Panc1 (cell line): ENCODE measurements around the gene PRTFDC1. TPM values are rescaled to one million over a fixed set of nuclear protein-coding genes. Genes with fewer than 3 reads are reported as not detected.

Experiments
- ATAC-seq: fragments of 200-7000 bp; cut with Tn5 transposase; 2 replicates; pipeline ENCODE4 v1.9.1; 2020; ENCODE audit warnings: mild to moderate bottlenecking, moderate library complexity
- BruUV-seq: library from RNA; stranded (reverse); fragments of 400-500 nt; replicated peaks from 2 replicates; lab custom pipeline; 2021; lab: Mats Ljungman, UMichigan
- CTCF ChIA-PET: fragments of 300-600 bp; sonication (Branson Sonifier 250); formaldehyde crosslinking; loops from one replicate; lab custom pipeline; 2022; ENCODE audit warnings: antibody characterized with exemption; lab: Charles Lee
- POLR2A ChIA-PET: fragments of 300-600 bp; sonication (Branson Sonifier 250); formaldehyde crosslinking; loops from one replicate; lab custom pipeline; 2022; ENCODE audit warnings: antibody characterized with exemption; lab: Charles Lee
- DNase-seq: peaks from one replicate; pipeline ENCODE4 v3.0.0-alpha.2; 2010; ENCODE audit warnings: low read depth, low spot score
- H3K27ac ChIP-seq: 2 replicates; pipeline ENCODE4 v1.5.1; 2011; ENCODE audit warnings: mild to moderate bottlenecking, low read length, inconsistent platforms
- H3K27me3 ChIP-seq: fragments of 200-500 bp; sonication (Bioruptor generic); 2 replicates; pipeline ENCODE4 v1.6.0; 2014; ENCODE audit warnings: low read length, inconsistent platforms; ENCODE audit not compliant: control insufficient read depth, insufficient read depth
- H3K36me3 ChIP-seq: fragments of 200-500 bp; sonication (Bioruptor generic); 2 replicates; pipeline ENCODE4 v1.5.1; 2014; ENCODE audit warnings: inconsistent platforms, mild to moderate bottlenecking, low read length, moderate library complexity; ENCODE audit not compliant: control insufficient read depth, insufficient read depth
- H3K4me1 ChIP-seq: 2 replicates; pipeline ENCODE4 v1.5.1; 2011; ENCODE audit warnings: inconsistent platforms, mild to moderate bottlenecking, low read length, moderate library complexity; ENCODE audit not compliant: control insufficient read depth, insufficient read depth
- H3K4me3 ChIP-seq, 2 experiments: 2 replicates each; pipeline ENCODE4 v1.5.1; 2011 to 2012; ENCODE audit warnings: low read depth in 2 of 2, low read length in 2 of 2, mild to moderate bottlenecking in 2 of 2, inconsistent platforms in 1 of 2, moderate library complexity in 1 of 2
- H3K9me3 ChIP-seq: fragments of 200-500 bp; sonication (Bioruptor generic); 2 replicates; pipeline ENCODE4 v1.5.1; 2014; ENCODE audit warnings: low read depth, mild to moderate bottlenecking, inconsistent platforms, low read length, moderate library complexity; ENCODE audit not compliant: control insufficient read depth, insufficient read depth
- CTCF ChIP-seq: fragments of 450-650 bp; IDR thresholded peaks from 2 replicates; pipeline ENCODE4 v1.5.1; 2017; ENCODE audit warnings: mild to moderate bottlenecking
- POLR2AphosphoS5 ChIP-seq: IDR thresholded peaks from 2 replicates; pipeline ENCODE4 v1.6.1; 2012; ENCODE audit warnings: mild to moderate bottlenecking, low read depth, low read length, moderate library complexity
- REST ChIP-seq, 2 experiments: IDR thresholded peaks; 2 replicates each; pipeline ENCODE4 v1.6.1; 2011 to 2012; ENCODE audit warnings: low read depth in 2 of 2, control low read depth in 1 of 2, low read length in 1 of 2, mild to moderate bottlenecking in 1 of 2, moderate library complexity in 1 of 2; ENCODE audit not compliant: insufficient read depth in 1 of 2
- SIN3A ChIP-seq: IDR thresholded peaks from 2 replicates; pipeline ENCODE4 v1.6.1; 2012; ENCODE audit warnings: low read depth, mild to moderate bottlenecking, low read length, moderate library complexity, borderline replicate concordance; ENCODE audit not compliant: insufficient read depth
- TCF7L2 ChIP-seq: IDR thresholded peaks from 2 replicates; pipeline ENCODE4 v1.6.1; 2011; ENCODE audit warnings: mild to moderate bottlenecking, low read depth, low read length, inconsistent platforms
- in situ Hi-C: cut with HindIII; loops from 2 replicates; pipeline ENCODE4 v1.10.0; 2016; ENCODE audit warnings: low sequenced_read_pairs, low pct_unique_long_range_greater_than_20kb
- intact Hi-C: fragments of 100-400 bp; cut with micrococcal nuclease; formaldehyde crosslinking; loops from one replicate; pipeline ENCODE4 v1.10.0; 2022; ENCODE audit not compliant: unreplicated experiment
- total RNA-seq: library from RNA; stranded (reverse); gene quantifications from one replicate; pipeline ENCODE4 v1.2.1, GENCODE V29; 2021; ENCODE audit not compliant: unreplicated experiment

Gene PRTFDC1
- total RNA-seq, 1 experiment from 2014 or later, result 3.0 TPM

GRCh38 chr10:24989867-24990266 is 37.5 kb upstream of the PRTFDC1 start:
- in situ Hi-C loops, result no loop called here
- no peak overlapping the region for H3K4me3 ChIP-seq
- ChIA-PET POLR2A (interaction anchor here (0.7 kb wide), 1 partner anchor 320 kb away, joined by 3 read pairs; no protein-coding TSS in a partner anchor), CTCF (no interaction called here)
- DNase-seq (no peak), ATAC-seq (no peak)
- intact Hi-C loops, result loop anchor here (10.0 kb wide), 1 partner anchor 345 kb away; no protein-coding TSS in a partner anchor
- TF ChIP-seq POLR2AphosphoS5 (no peak), TCF7L2 (no peak), REST (IDR thresholded peaks at IDR 0.05; ENCODE audit: insufficient read depth in 1 of 2, low read depth in 2 of 2, low read length in 1 of 2) (no peak), CTCF (peak; percentile 16; the same call in 1 of the 2 replicates)
- H3K9me3 ChIP-seq, result no peaks in the 10 kb centered on the region
- no peaks in the 10 kb centered on the region for H3K27me3 ChIP-seq
- no peak overlapping the region for H3K27ac ChIP-seq
- no TSS peak for BruUV-seq
- no peaks in the 10 kb centered on the region for H3K36me3 ChIP-seq
- peaks cover 4% of the 10 kb centered on the region; the same call in 1 of the 2 replicates for H3K4me1 ChIP-seq

GRCh38 chr10:24988831-24989640 is 36.6 kb upstream of the PRTFDC1 start:
- ATAC-seq (no peak), DNase-seq (no peak)
- Histone ChIP-seq H3K9me3 (no peaks in the 10 kb centered on the region), H3K36me3 (no peaks in the 10 kb centered on the region), H3K4me3 (no peak overlapping the region), H3K27ac (no peak overlapping the region), H3K27me3 (no peaks in the 10 kb centered on the region), H3K4me1 (peaks cover 4% of the 10 kb centered on the region; the same call in 1 of the 2 replicates)
- intact Hi-C loops (no loop called here), in situ Hi-C loops (no loop called here)
- TF ChIP-seq SIN3A, result no peak
- no peak for TF ChIP-seq POLR2AphosphoS5
- TF ChIP-seq CTCF, result no peak
- TF ChIP-seq REST (IDR thresholded peaks at IDR 0.05; ENCODE audit: insufficient read depth in 1 of 2, low read depth in 2 of 2, low read length in 1 of 2), result no peak
- TF ChIP-seq TCF7L2, result no peak
- ChIA-PET POLR2A (interaction anchor here (0.6 to 0.7 kb wide), 2 partner anchors 131 to 320 kb away, joined by 3 to 5 read pairs; no protein-coding TSS in a partner anchor), CTCF (no interaction called here)
- BruUV-seq, result no TSS peak
